NCI-H2107 (cell line): ENCODE measurements around the gene TEX35.

Experiments
- DNase-seq: peaks from one replicate; lab custom pipeline; 2025; lab: John Stamatoyannopoulos, UW

TEX35 gene

GRCh38 chr1:178512566-178513277 lies at the start of gene TEX35:
Gene TEX35 (plus strand): TSS chr1:178513109. CDS start chr1:178513189, 80 bp downstream.
- DNase-seq = no peak

- no peak for DNase-seq
Observed at GRCh38 chr1:178464141-178464540, 48.8 kb upstream of the TEX35 start.

GRCh38 chr1:178464566-178464965 lies 48.3 kb upstream of the TEX35 start:
- DNase-seq = no peak

- no peak for DNase-seq
Observed at GRCh38 chr1:178465011-178465410, 47.9 kb upstream of the TEX35 start.

- no peak for DNase-seq
Observed at GRCh38 chr1:178467837-178468236, 45.1 kb upstream of the TEX35 start.

- no peak for DNase-seq
Observed at GRCh38 chr1:178470411-178470960, 42.4 kb upstream of the TEX35 start.

- no peak for DNase-seq
Observed at GRCh38 chr1:178472531-178472930, 40.4 kb upstream of the TEX35 start.

- DNase-seq = no peak
Observed at GRCh38 chr1:178477373-178477772, 35.5 kb upstream of the TEX35 start.

- DNase-seq = no peak
Observed at GRCh38 chr1:178477841-178478240, 35.1 kb upstream of the TEX35 start.

- no peak for DNase-seq
Observed at GRCh38 chr1:178483251-178483957, 29.5 kb upstream of the TEX35 start.

GRCh38 chr1:178484698-178485225 lies 28.1 kb upstream of the TEX35 start:
- DNase-seq = no peak

GRCh38 chr1:178485541-178485981 lies 27.3 kb upstream of the TEX35 start:
- no peak for DNase-seq

GRCh38 chr1:178486100-178487069 lies 26.5 kb upstream of the TEX35 start:
- no peak for DNase-seq

- DNase-seq = no peak
Observed at GRCh38 chr1:178487070-178487615, 25.8 kb upstream of the TEX35 start.

- DNase-seq = no peak
Observed at GRCh38 chr1:178488393-178488792, 24.5 kb upstream of the TEX35 start.

- DNase-seq = no peak
Observed at GRCh38 chr1:178489399-178489798, 23.5 kb upstream of the TEX35 start.

GRCh38 chr1:178490136-178490535 lies 22.8 kb upstream of the TEX35 start:
- DNase-seq = no peak

- DNase-seq = no peak
Observed at GRCh38 chr1:178490967-178491366, 21.9 kb upstream of the TEX35 start.

GRCh38 chr1:178491721-178492120 lies 21.2 kb upstream of the TEX35 start:
- DNase-seq = no peak

GRCh38 chr1:178492341-178492740 lies 20.6 kb upstream of the TEX35 start:
- no peak for DNase-seq

- no peak for DNase-seq
Observed at GRCh38 chr1:178493301-178493741, 19.6 kb upstream of the TEX35 start.
